K562 (cell line): ENCODE measurements around the gene PIP5KL1. TPM values are rescaled to one million over a fixed set of nuclear protein-coding genes. Genes with fewer than 3 reads are reported as not detected.
A peak's percentile ranks its signal among the peaks of the same experiment; 100 is the strongest.

ENCODE experiments used
- GTF2F1 ChIP-seq: IDR thresholded peaks from 2 replicates; pipeline ENCODE4 v1.6.1; 2011; ENCODE audit warnings: low read depth, low read length, improper control_type of control experiment
- HDGF ChIP-seq: fragments of 450-650 bp; IDR thresholded peaks from 2 replicates; pipeline ENCODE4 v1.6.1; 2016
- NELFE ChIP-seq: IDR thresholded peaks from 2 replicates; pipeline ENCODE4 v1.6.1; 2011; ENCODE audit warnings: mild to moderate bottlenecking; ENCODE audit not compliant: insufficient read depth, insufficient read length
- SAP30 ChIP-seq: fragments of 200-600 bp; sonication (generic); IDR thresholded peaks from 2 replicates; pipeline ENCODE4 v1.6.1; 2012; ENCODE audit warnings: borderline replicate concordance, low read depth, mild to moderate bottlenecking, moderate library complexity, low read length, control low read depth, inconsistent platforms; ENCODE audit not compliant: insufficient read depth, poor library complexity, severe bottlenecking
- SMAD2 ChIP-seq: fragments of 150-350 bp; IDR thresholded peaks from 2 replicates; pipeline ENCODE4 v1.6.1; 2014; ENCODE audit warnings: low read depth, mild to moderate bottlenecking, low read length
- SP1 ChIP-seq: sonication (generic); formaldehyde crosslinking; IDR thresholded peaks from 2 replicates; pipeline ENCODE4 v1.8.1; 2022; ENCODE audit warnings: mild to moderate bottlenecking, missing genetic modification reagents
- TCF7L2 ChIP-seq: fragments of 150-350 bp; IDR thresholded peaks from 2 replicates; pipeline ENCODE4 v1.6.1; 2016; ENCODE audit warnings: low read depth, mild to moderate bottlenecking, low read length, moderate library complexity
- XRCC4 ChIP-seq: IDR thresholded peaks from one replicate; pipeline ENCODE4 v1.6.1; 2011; ENCODE audit not compliant: insufficient read depth, insufficient read length; ENCODE audit errors: extremely low read depth
- ZNF143 ChIP-seq: sonication (generic); formaldehyde crosslinking; IDR thresholded peaks from 2 replicates; pipeline ENCODE4 v1.9.0; 2022; ENCODE audit warnings: mild to moderate bottlenecking, missing genetic modification reagents
- ZNF584 ChIP-seq: fragments of 200-800 bp; sonication (Bioruptor generic); IDR thresholded peaks from 2 replicates; pipeline ENCODE4 v1.6.1; 2016; ENCODE audit warnings: low read depth, mild to moderate bottlenecking, missing genetic modification characterization, missing compliant biosample characterization
- ZNF668 ChIP-seq: fragments of 250-450 bp; sonication (Bioruptor Pico); IDR thresholded peaks from 2 replicates; pipeline ENCODE4 v1.8.0; 2022; ENCODE audit warnings: mild to moderate bottlenecking, inconsistent platforms
- polyA plus RNA-seq, 8 experiments: library from polyadenylated mRNA; depleted of rRNA in 4 of 8; stranded (reverse) in 5 of 8; unstranded in 3 of 8; fragments of >200 nt; fragmentation: Nextera tagmentation in 2 of 8; fragmentation: Illumina TruSeq in 1 of 8; extraction: Ambion mirVana in 2 of 8; extraction: Trizol in 1 of 8; gene quantifications; 2 replicates each; pipeline versions ENCODE4 v1.2.1 to v1.2.3, GENCODE V29; 2011 to 2014; ENCODE audit warnings: inconsistent platforms in 1 of 8, missing spikeins in 1 of 8
- total RNA-seq, 7 experiments: library from RNA; depleted of rRNA in 6 of 7; stranded (reverse); fragments of >200 nt in 6 of 7; fragmentation: Illumina TruSeq in 2 of 7; extraction: Trizol in 2 of 7; gene quantifications; 2 replicates each; pipeline versions ENCODE4 v1.2.1 to v1.2.3, GENCODE V29; 2011 to 2021; ENCODE audit warnings: low replicate concordance in 1 of 7
- TF ChIP-seq, protein P1 (sequence below): sonication (generic); formaldehyde crosslinking; IDR thresholded peaks from 2 replicates; pipeline ENCODE4 v1.8.0; 2022; ENCODE audit warnings: mild to moderate bottlenecking, missing genetic modification reagents
- TF ChIP-seq, protein P2 (sequence below): IDR thresholded peaks from 3 replicates; pipeline ENCODE4 v1.6.1; 2011; ENCODE audit warnings: borderline replicate concordance, mild to moderate bottlenecking, moderate library complexity; ENCODE audit not compliant: insufficient read length; ENCODE audit errors: extremely low read depth
- TF ChIP-seq, protein P3 (sequence below), 2 experiments: fragments of 450-650 bp; conservative IDR thresholded peaks; 2 replicates each; pipeline ENCODE4 v1.6.1; 2017; ENCODE audit warnings: mild to moderate bottlenecking in 2 of 2, moderate library complexity in 2 of 2
- TF ChIP-seq, protein P4 (sequence below): fragments of 250-450 bp; sonication (Bioruptor Pico); IDR thresholded peaks from 2 replicates; pipeline ENCODE4 v1.8.0; 2022; ENCODE audit warnings: moderate library complexity, mild to moderate bottlenecking, inconsistent platforms
- TF ChIP-seq, protein P5 (sequence below): fragments of 450-650 bp; IDR thresholded peaks from 2 replicates; pipeline ENCODE4 v1.6.1; 2014; ENCODE audit warnings: low read depth, mild to moderate bottlenecking, moderate library complexity, borderline replicate concordance
- TF ChIP-seq, protein P6 (sequence below): sonication (generic); formaldehyde crosslinking; IDR thresholded peaks from 2 replicates; pipeline ENCODE4 v1.4.0; 2020; ENCODE audit warnings: mild to moderate bottlenecking, missing genetic modification reagents

Gene PIP5KL1
- total and polyA plus RNA-seq, 9 of the 15 experiments (the other 6 are each of a cell fraction or from before 2014, with no cell fraction given), result 0.18 to 4.8 (median 1.2) TPM

DNA sequence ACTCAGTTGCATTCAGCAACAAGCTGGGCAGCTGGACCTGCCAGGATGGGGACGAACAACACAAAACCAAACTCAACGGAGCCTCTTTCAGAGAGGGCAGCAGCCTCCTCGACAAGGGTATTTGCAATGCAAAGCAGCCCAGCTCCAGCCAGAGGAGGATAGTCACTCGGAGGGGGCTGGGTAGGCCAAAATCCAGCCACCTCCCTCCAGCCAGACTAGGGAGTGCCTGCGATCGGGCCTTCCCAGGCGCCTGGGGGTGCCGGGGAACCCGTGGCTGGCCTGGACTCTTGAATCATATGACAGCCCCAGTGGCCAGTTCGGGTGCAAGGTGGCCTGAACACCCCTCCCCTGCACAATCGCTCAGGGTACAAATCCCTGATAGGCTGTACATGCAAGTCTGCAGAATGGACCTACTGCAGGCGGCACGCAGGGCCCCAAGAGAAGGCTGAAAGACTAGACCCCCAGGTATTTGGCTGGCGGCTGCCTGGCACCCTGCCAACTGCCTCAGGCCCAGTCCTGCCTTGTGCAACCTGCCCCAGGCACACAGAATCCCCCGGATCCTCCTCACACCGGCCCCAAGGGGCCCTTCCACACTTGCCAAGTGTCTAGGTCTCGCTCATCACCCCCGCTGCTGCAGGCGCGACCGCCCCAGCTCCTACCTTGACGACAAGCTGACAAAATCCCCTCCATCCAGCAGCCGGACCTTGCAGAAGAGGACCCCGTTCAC is 48.9 kb upstream of the PIP5KL1 start (continued):
- TF ChIP-seq, protein P1, sequence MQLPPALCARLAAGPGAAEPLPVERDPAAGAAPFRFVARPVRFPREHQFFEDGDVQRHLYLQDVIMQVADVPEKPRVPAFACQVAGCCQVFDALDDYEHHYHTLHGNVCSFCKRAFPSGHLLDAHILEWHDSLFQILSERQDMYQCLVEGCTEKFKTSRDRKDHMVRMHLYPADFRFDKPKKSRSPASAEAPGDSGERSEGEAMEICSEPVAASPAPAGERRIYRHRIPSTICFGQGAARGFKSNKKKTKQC (CRISPR knock-in tag), result peak; percentile 72; the same call in 1 of the 2 replicates
- TF ChIP-seq, protein P2, sequence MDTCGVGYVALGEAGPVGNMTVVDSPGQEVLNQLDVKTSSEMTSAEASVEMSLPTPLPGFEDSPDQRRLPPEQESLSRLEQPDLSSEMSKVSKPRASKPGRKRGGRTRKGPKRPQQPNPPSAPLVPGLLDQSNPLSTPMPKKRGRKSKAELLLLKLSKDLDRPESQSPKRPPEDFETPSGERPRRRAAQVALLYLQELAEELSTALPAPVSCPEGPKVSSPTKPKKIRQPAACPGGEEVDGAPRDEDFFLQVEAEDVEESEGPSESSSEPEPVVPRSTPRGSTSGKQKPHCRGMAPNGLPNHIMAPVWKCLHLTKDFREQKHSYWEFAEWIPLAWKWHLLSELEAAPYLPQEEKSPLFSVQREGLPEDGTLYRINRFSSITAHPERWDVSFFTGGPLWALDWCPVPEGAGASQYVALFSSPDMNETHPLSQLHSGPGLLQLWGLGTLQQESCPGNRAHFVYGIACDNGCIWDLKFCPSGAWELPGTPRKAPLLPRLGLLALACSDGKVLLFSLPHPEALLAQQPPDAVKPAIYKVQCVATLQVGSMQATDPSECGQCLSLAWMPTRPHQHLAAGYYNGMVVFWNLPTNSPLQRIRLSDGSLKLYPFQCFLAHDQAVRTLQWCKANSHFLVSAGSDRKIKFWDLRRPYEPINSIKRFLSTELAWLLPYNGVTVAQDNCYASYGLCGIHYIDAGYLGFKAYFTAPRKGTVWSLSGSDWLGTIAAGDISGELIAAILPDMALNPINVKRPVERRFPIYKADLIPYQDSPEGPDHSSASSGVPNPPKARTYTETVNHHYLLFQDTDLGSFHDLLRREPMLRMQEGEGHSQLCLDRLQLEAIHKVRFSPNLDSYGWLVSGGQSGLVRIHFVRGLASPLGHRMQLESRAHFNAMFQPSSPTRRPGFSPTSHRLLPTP, result no peak
- 0 out of 2 replicates have a peak, but pooled peaks have one; percentile 45 for TF ChIP-seq ZNF143 (CRISPR knock-in tag)
- no peak for TF ChIP-seq ZNF668 (CRISPR knock-in tag)
- TF ChIP-seq SAP30, result peak; percentile 53
- TF ChIP-seq, protein P3, sequence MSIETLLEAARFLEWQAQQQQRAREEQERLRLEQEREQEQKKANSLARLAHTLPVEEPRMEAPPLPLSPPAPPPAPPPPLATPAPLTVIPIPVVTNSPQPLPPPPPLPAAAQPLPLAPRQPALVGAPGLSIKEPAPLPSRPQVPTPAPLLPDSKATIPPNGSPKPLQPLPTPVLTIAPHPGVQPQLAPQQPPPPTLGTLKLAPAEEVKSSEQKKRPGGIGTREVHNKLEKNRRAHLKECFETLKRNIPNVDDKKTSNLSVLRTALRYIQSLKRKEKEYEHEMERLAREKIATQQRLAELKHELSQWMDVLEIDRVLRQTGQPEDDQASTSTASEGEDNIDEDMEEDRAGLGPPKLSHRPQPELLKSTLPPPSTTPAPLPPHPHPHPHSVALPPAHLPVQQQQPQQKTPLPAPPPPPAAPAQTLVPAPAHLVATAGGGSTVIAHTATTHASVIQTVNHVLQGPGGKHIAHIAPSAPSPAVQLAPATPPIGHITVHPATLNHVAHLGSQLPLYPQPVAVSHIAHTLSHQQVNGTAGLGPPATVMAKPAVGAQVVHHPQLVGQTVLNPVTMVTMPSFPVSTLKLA (conservative IDR thresholded peaks at IDR 0.05), result no peak
- TF ChIP-seq ZNF584, result no peak
- no peak for TF ChIP-seq TCF7L2
- TF ChIP-seq, protein P4, sequence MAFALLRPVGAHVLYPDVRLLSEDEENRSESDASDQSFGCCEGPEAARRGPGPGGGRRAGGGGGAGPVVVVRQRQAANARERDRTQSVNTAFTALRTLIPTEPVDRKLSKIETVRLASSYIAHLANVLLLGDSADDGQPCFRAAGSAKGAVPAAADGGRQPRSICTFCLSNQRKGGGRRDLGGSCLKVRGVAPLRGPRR (CRISPR knock-in tag), result no peak
- no peak for TF ChIP-seq GTF2F1
- no peak for TF ChIP-seq HDGF
- TF ChIP-seq NELFE, result no peak
- no peak; the same call in 1 of the 2 replicates for TF ChIP-seq SP1
- TF ChIP-seq, protein P5, sequence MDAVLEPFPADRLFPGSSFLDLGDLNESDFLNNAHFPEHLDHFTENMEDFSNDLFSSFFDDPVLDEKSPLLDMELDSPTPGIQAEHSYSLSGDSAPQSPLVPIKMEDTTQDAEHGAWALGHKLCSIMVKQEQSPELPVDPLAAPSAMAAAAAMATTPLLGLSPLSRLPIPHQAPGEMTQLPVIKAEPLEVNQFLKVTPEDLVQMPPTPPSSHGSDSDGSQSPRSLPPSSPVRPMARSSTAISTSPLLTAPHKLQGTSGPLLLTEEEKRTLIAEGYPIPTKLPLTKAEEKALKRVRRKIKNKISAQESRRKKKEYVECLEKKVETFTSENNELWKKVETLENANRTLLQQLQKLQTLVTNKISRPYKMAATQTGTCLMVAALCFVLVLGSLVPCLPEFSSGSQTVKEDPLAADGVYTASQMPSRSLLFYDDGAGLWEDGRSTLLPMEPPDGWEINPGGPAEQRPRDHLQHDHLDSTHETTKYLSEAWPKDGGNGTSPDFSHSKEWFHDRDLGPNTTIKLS, result no peak
- TF ChIP-seq, protein P6, sequence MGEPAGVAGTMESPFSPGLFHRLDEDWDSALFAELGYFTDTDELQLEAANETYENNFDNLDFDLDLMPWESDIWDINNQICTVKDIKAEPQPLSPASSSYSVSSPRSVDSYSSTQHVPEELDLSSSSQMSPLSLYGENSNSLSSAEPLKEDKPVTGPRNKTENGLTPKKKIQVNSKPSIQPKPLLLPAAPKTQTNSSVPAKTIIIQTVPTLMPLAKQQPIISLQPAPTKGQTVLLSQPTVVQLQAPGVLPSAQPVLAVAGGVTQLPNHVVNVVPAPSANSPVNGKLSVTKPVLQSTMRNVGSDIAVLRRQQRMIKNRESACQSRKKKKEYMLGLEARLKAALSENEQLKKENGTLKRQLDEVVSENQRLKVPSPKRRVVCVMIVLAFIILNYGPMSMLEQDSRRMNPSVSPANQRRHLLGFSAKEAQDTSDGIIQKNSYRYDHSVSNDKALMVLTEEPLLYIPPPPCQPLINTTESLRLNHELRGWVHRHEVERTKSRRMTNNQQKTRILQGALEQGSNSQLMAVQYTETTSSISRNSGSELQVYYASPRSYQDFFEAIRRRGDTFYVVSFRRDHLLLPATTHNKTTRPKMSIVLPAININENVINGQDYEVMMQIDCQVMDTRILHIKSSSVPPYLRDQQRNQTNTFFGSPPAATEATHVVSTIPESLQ, result no peak
- no peak for TF ChIP-seq SMAD2
- no peak for TF ChIP-seq XRCC4
